Stimulated activated CD4-positive, alpha-beta T cell treated with anti-CD3 and anti-CD28 coated beads, Interleukin-12 subunit alpha, Interleukin-12 subunit beta, amount 100 ng/mL, for 48 hours (primary cell): ENCODE measurements around the gene TJP2.

Experiments used
- DNase-seq, 3 donors: peaks; one replicate each; pipeline ENCODE4 v3.0.0-alpha.2; 2020; ENCODE audit warnings: low read depth in 2 of 3, low spot score in 1 of 3

Gene TJP2

GRCh38 chr9:69190086-69190862, 16.2 kb downstream of the TJP2 start:
- no peak for DNase-seq

GRCh38 chr9:69190863-69191181, 16.7 kb downstream of the TJP2 start:
- no peak for DNase-seq

GRCh38 chr9:69191231-69191630, 17.2 kb downstream of the TJP2 start:
- DNase-seq: no peak

- DNase-seq: no peak
These were observed 18.1 kb downstream of the TJP2 start for GRCh38 chr9:69192214-69192613.

- no peak for DNase-seq
These were observed 19.6 kb downstream of the TJP2 start for GRCh38 chr9:69193685-69194032.

- no peak for DNase-seq
These were observed 20.8 kb downstream of the TJP2 start for GRCh38 chr9:69194702-69195418.

GRCh38 chr9:69195668-69196067, 21.6 kb downstream of the TJP2 start:
- no peak for DNase-seq

- DNase-seq: no peak
These were observed 23.6 kb downstream of the TJP2 start for GRCh38 chr9:69197687-69198086.

- no peak for DNase-seq
These were observed 24.6 kb downstream of the TJP2 start for GRCh38 chr9:69198521-69199220.

- no peak for DNase-seq
These were observed 25.8 kb downstream of the TJP2 start for GRCh38 chr9:69199769-69200470.

GRCh38 chr9:69202556-69202955, 28.5 kb downstream of the TJP2 start:
- no peak for DNase-seq

- no peak for DNase-seq
These were observed 30.2 kb downstream of the TJP2 start for GRCh38 chr9:69204326-69204725.

GRCh38 chr9:69204849-69205248, 30.8 kb downstream of the TJP2 start:
- DNase-seq: no peak

- no peak for DNase-seq
These were observed 32.0 kb downstream of the TJP2 start for GRCh38 chr9:69206047-69206446.

GRCh38 chr9:69207503-69207902, 33.4 kb downstream of the TJP2 start:
- DNase-seq: no peak

- DNase-seq: no peak
These were observed 37.5 kb downstream of the TJP2 start for GRCh38 chr9:69211424-69212036.

- DNase-seq: no peak
These were observed 39.6 kb downstream of the TJP2 start for GRCh38 chr9:69213647-69214046.

GRCh38 chr9:69214939-69215338, 40.9 kb downstream of the TJP2 start:
- DNase-seq: no peak

GRCh38 chr9:69215774-69216485, 41.9 kb downstream of the TJP2 start:
- no peak for DNase-seq

- DNase-seq: no peak
These were observed 44.1 kb downstream of the TJP2 start for GRCh38 chr9:69218166-69218565.

- DNase-seq: no peak
These were observed 47.0 kb downstream of the TJP2 start for GRCh38 chr9:69221036-69221435.
